Measurements from ENCODE around the gene NKX2-8. TPM values are rescaled to one million over a fixed set of nuclear protein-coding genes. Genes with fewer than 3 reads are reported as not detected.

Gene NKX2-8
- total and polyA plus RNA-seq, 2 of the 13 experiments (the other 11 are each of a cell fraction or from before 2014, with no cell fraction given): not detected

GRCh38 chr14:36625014-36625413 is 42.6 kb upstream of the NKX2-8 start:
- H3K4me1 ChIP-seq (ENCODE audit: insufficient read depth, low read length): peaks cover 13% of the 10 kb centered on the region
- no peak for DNase-seq (ENCODE audit: low spot score)
- H3K9ac ChIP-seq (ENCODE audit: insufficient read depth, low read depth, low read length): no peak overlapping the region
- POLR2A ChIA-PET: no interaction called here
- H3K9me3 ChIP-seq (ENCODE audit: low read length): peaks cover 13% of the 10 kb centered on the region
- in situ Hi-C loops (cut with HindIII; ENCODE audit: extremely low pct_ligation_motif_present, low pct_unique_long_range_greater_than_20kb) (no loop called here), intact Hi-C loops (cut with micrococcal nuclease; ENCODE audit: unreplicated experiment) (no loop called here)
- H4K20me1 ChIP-seq (ENCODE audit: insufficient read depth, low read length): no peaks in the 10 kb centered on the region
- no peak for FAIRE-seq
- peak; percentile 77 for ATAC-seq
- no TSS peak for BruUV-seq (replicated peaks)
- no peaks in the 10 kb centered on the region for H3K27me3 ChIP-seq (ENCODE audit: control insufficient read depth in 1 of 2, insufficient read depth in 2 of 2, low read length in 2 of 2)
- CTCF ChIA-PET (ENCODE audit: low intra/inter-chr PET ratio, low total read pairs): no interaction called here
- H3K36me3 ChIP-seq (replicated peaks in 1 of 2; ENCODE audit: control insufficient read depth in 1 of 2, insufficient read depth in 2 of 2, low read length in 2 of 2): no peaks in the 10 kb centered on the region
- H3K4me2 ChIP-seq (ENCODE audit: low read depth, low read length): peak overlapping the region; percentile 21
- no peak overlapping the region for H3K27ac ChIP-seq (ENCODE audit: extremely low read length, insufficient read depth, low read length)
- WGBS (ENCODE audit: low lambda C conversion rate): 4% methylated on average over 1 of the region's 1 CpG
- H3K79me2 ChIP-seq (ENCODE audit: insufficient read depth, low read length): no peaks in the 10 kb centered on the region
- no peak overlapping the region for H3K4me3 ChIP-seq (replicated peaks in 1 of 3; ENCODE audit: insufficient read depth in 1 of 3, low read depth in 2 of 3, low read length in 3 of 3)
- peak overlapping the region; percentile 7 for H2AFZ ChIP-seq (ENCODE audit: low read length)
- TF ChIP-seq SNAPC2 (CRISPR knock-in tag; IDR thresholded peaks at IDR 0.05): no peak
- no peak for TF ChIP-seq BCL6 (CRISPR knock-in tag; IDR thresholded peaks at IDR 0.05)
- no peak for TF ChIP-seq PRPF4 (IDR thresholded peaks at IDR 0.05; ENCODE audit: low read depth, low read length, poor library complexity, severe bottlenecking)
- TF ChIP-seq SYNCRIP (IDR thresholded peaks at IDR 0.05; ENCODE audit: insufficient read depth, low read depth, low read length): no peak
- no peak for TF ChIP-seq ZBTB4 (CRISPR knock-in tag; IDR thresholded peaks at IDR 0.05; ENCODE audit: borderline replicate concordance)
- TF ChIP-seq MLXIP (CRISPR knock-in tag; IDR thresholded peaks at IDR 0.05; ENCODE audit: borderline replicate concordance): no peak
- no peak for TF ChIP-seq FOXJ3 (CRISPR knock-in tag; IDR thresholded peaks at IDR 0.05; ENCODE audit: borderline replicate concordance)
- TF ChIP-seq REPIN1 (CRISPR knock-in tag; IDR thresholded peaks at IDR 0.05; ENCODE audit: borderline replicate concordance, low read depth): no peak
- peak; percentile 39; the same call in 1 of the 2 replicates for TF ChIP-seq AHDC1 (CRISPR knock-in tag; IDR thresholded peaks at IDR 0.05; ENCODE audit: borderline replicate concordance)
- no peak for TF ChIP-seq HCFC1 (IDR thresholded peaks at IDR 0.05; ENCODE audit: low read depth, low read length)
- TF ChIP-seq SP4 (CRISPR knock-in tag; IDR thresholded peaks at IDR 0.05): no peak
